ENCODE measurements around the gene AHCYL2.
A peak's percentile ranks its signal among the peaks of the same experiment; 100 is the strongest.
"Not testable (repeated sequence)": the region's sequence is repeated elsewhere in the genome, so short reads cannot be mapped to it uniquely, and the experiment has no call there.

Gene AHCYL2

GRCh38 chr7:129209067-129209926 lies 15.5 kb upstream of the AHCYL2 start:
- no peak for DNase-seq

GRCh38 chr7:129210256-129210988 lies 14.4 kb upstream of the AHCYL2 start:
- peak; percentile 36 to 88 for DNase-seq

- DNase-seq = no peak
Observed at GRCh38 chr7:129210989-129211312, 13.9 kb upstream of the AHCYL2 start.

GRCh38 chr7:129212126-129212525 lies 12.7 kb upstream of the AHCYL2 start:
- no peak for DNase-seq

- DNase-seq = no peak
Observed at GRCh38 chr7:129212596-129212995, 12.2 kb upstream of the AHCYL2 start.

- no peak for DNase-seq
Observed at GRCh38 chr7:129213828-129214227, 11.0 kb upstream of the AHCYL2 start.

GRCh38 chr7:129215691-129216090 lies 9.1 kb upstream of the AHCYL2 start:
- DNase-seq = not testable (repeated sequence)

- DNase-seq = not testable (repeated sequence)
Observed at GRCh38 chr7:129216101-129216715, 8.6 kb upstream of the AHCYL2 start.

- not testable (repeated sequence) for DNase-seq
Observed at GRCh38 chr7:129216821-129217416, 7.9 kb upstream of the AHCYL2 start.

- DNase-seq = peak; percentile 63 to 94
Observed at GRCh38 chr7:129218514-129219062, 6.2 kb upstream of the AHCYL2 start.

- DNase-seq = not testable (repeated sequence)
Observed at GRCh38 chr7:129219166-129219565, 5.7 kb upstream of the AHCYL2 start.

- peak in 1 of 2 donors; percentile 18 for DNase-seq
Observed at GRCh38 chr7:129222064-129222463, 2.8 kb upstream of the AHCYL2 start.

GRCh38 chr7:129225206-129225930 lies 538 bp downstream of the AHCYL2 start:
- peak; percentile 12 to 28 for DNase-seq

GRCh38 chr7:129225931-129226572 lies 1.2 kb downstream of the AHCYL2 start:
- peak in 1 of 2 donors; percentile 18 for DNase-seq

- no peak for DNase-seq
Observed at GRCh38 chr7:129227646-129228578, 3.1 kb downstream of the AHCYL2 start.

GRCh38 chr7:129228633-129229032 lies 3.8 kb downstream of the AHCYL2 start:
- no peak for DNase-seq

- no peak for DNase-seq
Observed at GRCh38 chr7:129231666-129232065, 6.8 kb downstream of the AHCYL2 start.

GRCh38 chr7:129238546-129238945 lies 13.7 kb downstream of the AHCYL2 start:
- DNase-seq = peak in 1 of 2 donors; percentile 52

GRCh38 chr7:129240119-129240820 lies 15.4 kb downstream of the AHCYL2 start:
- no peak for DNase-seq

- no peak for DNase-seq
Observed at GRCh38 chr7:129244220-129244619, 19.4 kb downstream of the AHCYL2 start.
